OCI-LY7 (cell line): ENCODE results near the gene TNFRSF25. TPM values are rescaled to one million over a fixed set of nuclear protein-coding genes. Genes with fewer than 3 reads are reported as not detected.
"Not testable (repeated sequence)": the region's sequence is repeated elsewhere in the genome, so short reads cannot be mapped to it uniquely, and the experiment has no call there.

ENCODE experiments used
- BruUV-seq: library from RNA; stranded (reverse); fragments of 400-500 nt; replicated peaks from 2 replicates; lab custom pipeline; 2021; lab: Mats Ljungman, UMichigan
- CTCF ChIA-PET: fragments of 300-600 bp; sonication (Branson Sonifier 250); formaldehyde crosslinking; loops from one replicate; lab custom pipeline; 2022; ENCODE audit warnings: antibody characterized with exemption; ENCODE audit not compliant: unreplicated experiment; lab: Charles Lee
- POLR2A ChIA-PET: fragments of 300-600 bp; sonication (Branson Sonifier 250); formaldehyde crosslinking; loops from one replicate; lab custom pipeline; 2022; ENCODE audit warnings: antibody characterized with exemption; lab: Charles Lee
- DNase-seq: peaks from one replicate; pipeline ENCODE4 v3.0.0-alpha.2; 2015; ENCODE audit warnings: low spot score
- H2AFZ ChIP-seq: fragments of 200-600 bp; sonication (generic), shearing (Covaris generic); 2 replicates; pipeline ENCODE4 v1.6.1; 2014; ENCODE audit warnings: mild to moderate bottlenecking, antibody characterized with exemption, low read length, moderate library complexity
- H3K27ac ChIP-seq: fragments of 200-600 bp; sonication (generic); 2 replicates; pipeline ENCODE4 v1.5.1; 2014; ENCODE audit warnings: mixed run types, low read depth, mild to moderate bottlenecking, moderate library complexity, low read length, inconsistent platforms; ENCODE audit not compliant: poor library complexity, severe bottlenecking
- H3K36me3 ChIP-seq: fragments of 200-600 bp; sonication (generic); 2 replicates; pipeline ENCODE4 v1.6.1; 2014; ENCODE audit warnings: mild to moderate bottlenecking, antibody characterized with exemption, low read length, moderate library complexity, mixed read lengths; ENCODE audit not compliant: insufficient read depth
- H3K4me1 ChIP-seq: fragments of 200-600 bp; sonication (generic); 2 replicates; pipeline ENCODE4 v1.5.1; 2014; ENCODE audit warnings: mild to moderate bottlenecking, low read length; ENCODE audit not compliant: insufficient read depth, poor library complexity, severe bottlenecking
- H3K4me2 ChIP-seq: fragments of 200-600 bp; sonication (generic); 2 replicates; pipeline ENCODE4 v1.6.1; 2014; ENCODE audit warnings: mild to moderate bottlenecking, low read length
- H3K4me3 ChIP-seq: fragments of 200-600 bp; sonication (generic); 2 replicates; pipeline ENCODE4 v1.5.1; 2014; ENCODE audit warnings: mild to moderate bottlenecking, low read depth, low read length; ENCODE audit not compliant: poor library complexity, severe bottlenecking
- H3K79me2 ChIP-seq: fragments of 200-600 bp; sonication (generic); 2 replicates; pipeline ENCODE4 v1.6.1; 2016; ENCODE audit warnings: low read depth, mild to moderate bottlenecking, low read length, moderate library complexity, mixed read lengths; ENCODE audit not compliant: insufficient read depth
- H3K9me2 ChIP-seq: fragments of 200-600 bp; sonication (generic); 2 replicates; pipeline ENCODE4 v1.6.1; 2016; ENCODE audit warnings: mild to moderate bottlenecking, low read length, mixed read lengths; ENCODE audit not compliant: insufficient read depth
- H3K9me3 ChIP-seq: fragments of 200-600 bp; sonication (generic); 2 replicates; pipeline ENCODE4 v1.6.1; 2014; ENCODE audit warnings: mild to moderate bottlenecking, mixed run types, low read length, mixed read lengths
- H4K20me1 ChIP-seq: fragments of 200-600 bp; sonication (generic); 2 replicates; pipeline ENCODE4 v1.6.1; 2014; ENCODE audit warnings: mild to moderate bottlenecking, antibody characterized with exemption, low read length, moderate library complexity, mixed read lengths; ENCODE audit not compliant: insufficient read depth
- EZH2phosphoT487 ChIP-seq: fragments of 200-600 bp; sonication (generic); IDR thresholded peaks from 2 replicates; pipeline ENCODE4 v1.6.1; 2018; ENCODE audit warnings: low read depth, borderline replicate concordance, mild to moderate bottlenecking, mixed run types, antibody characterized with exemption, low read length, moderate library complexity, mixed read lengths
- intact Hi-C: fragments of 100-400 bp; cut with micrococcal nuclease; formaldehyde crosslinking; loops from one replicate; pipeline ENCODE4 v1.10.0; 2022; ENCODE audit not compliant: unreplicated experiment
- total RNA-seq, 2 experiments: library from RNA; depleted of rRNA in 1 of 2; stranded (reverse); fragments of >200 nt in 1 of 2; shearing (Covaris generic) in 1 of 2; gene quantifications; 2 replicates each; pipeline ENCODE4 v1.2.3, GENCODE V29; 2014 to 2022
- TF ChIP-seq, protein P1 (sequence below): fragments of 200-600 bp; sonication (generic); conservative IDR thresholded peaks from 2 replicates; pipeline ENCODE4 v1.5.1; 2014; ENCODE audit warnings: mild to moderate bottlenecking, antibody characterized with exemption, low read length, moderate library complexity, mixed read lengths

The TNFRSF25 gene
- total RNA-seq, 2 experiments from 2014 or later = 1.7 to 2.8 TPM

DNA sequence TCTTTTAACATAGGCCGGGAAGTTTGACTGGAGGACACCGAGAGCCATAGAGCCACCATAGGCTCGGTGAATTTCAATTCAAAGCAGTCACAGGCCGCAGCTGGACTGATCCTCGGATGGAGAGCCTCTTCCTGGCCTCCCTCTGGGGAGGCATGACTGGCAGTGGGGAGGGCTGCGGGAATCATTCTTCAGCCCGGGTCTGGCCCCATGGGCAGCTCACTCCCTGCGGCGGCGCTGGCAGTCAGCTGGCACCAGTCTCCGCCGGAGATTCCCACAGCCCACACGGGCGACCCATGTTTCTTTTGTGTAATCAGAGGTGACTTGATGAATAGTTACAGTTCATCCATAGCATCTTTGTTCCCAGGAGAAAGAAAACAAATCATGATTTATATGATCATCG lies 30.8 kb downstream of the TNFRSF25 start:
- Histone ChIP-seq H3K9me2 (no peaks in the 10 kb centered on the region), H3K36me3 (no peaks in the 10 kb centered on the region), H3K4me3 (no peak overlapping the region), H4K20me1 (no peaks in the 10 kb centered on the region), H3K4me2 (no peak overlapping the region), H3K9me3 (no peaks in the 10 kb centered on the region), H2AFZ (no peak overlapping the region), H3K27ac (no peak overlapping the region), H3K79me2 (no peaks in the 10 kb centered on the region), H3K4me1 (no peaks in the 10 kb centered on the region)
- ChIA-PET POLR2A (no interaction called here), CTCF (no interaction called here)
- BruUV-seq = no TSS peak
- no peak for DNase-seq
- intact Hi-C loops = loop anchor here (10.0 kb wide), 1 partner anchor 190 kb away; the partner anchor contains the start of gene HES3
- TF ChIP-seq, protein P1, sequence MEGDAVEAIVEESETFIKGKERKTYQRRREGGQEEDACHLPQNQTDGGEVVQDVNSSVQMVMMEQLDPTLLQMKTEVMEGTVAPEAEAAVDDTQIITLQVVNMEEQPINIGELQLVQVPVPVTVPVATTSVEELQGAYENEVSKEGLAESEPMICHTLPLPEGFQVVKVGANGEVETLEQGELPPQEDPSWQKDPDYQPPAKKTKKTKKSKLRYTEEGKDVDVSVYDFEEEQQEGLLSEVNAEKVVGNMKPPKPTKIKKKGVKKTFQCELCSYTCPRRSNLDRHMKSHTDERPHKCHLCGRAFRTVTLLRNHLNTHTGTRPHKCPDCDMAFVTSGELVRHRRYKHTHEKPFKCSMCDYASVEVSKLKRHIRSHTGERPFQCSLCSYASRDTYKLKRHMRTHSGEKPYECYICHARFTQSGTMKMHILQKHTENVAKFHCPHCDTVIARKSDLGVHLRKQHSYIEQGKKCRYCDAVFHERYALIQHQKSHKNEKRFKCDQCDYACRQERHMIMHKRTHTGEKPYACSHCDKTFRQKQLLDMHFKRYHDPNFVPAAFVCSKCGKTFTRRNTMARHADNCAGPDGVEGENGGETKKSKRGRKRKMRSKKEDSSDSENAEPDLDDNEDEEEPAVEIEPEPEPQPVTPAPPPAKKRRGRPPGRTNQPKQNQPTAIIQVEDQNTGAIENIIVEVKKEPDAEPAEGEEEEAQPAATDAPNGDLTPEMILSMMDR = no peak
- no peak for TF ChIP-seq EZH2phosphoT487

DNA sequence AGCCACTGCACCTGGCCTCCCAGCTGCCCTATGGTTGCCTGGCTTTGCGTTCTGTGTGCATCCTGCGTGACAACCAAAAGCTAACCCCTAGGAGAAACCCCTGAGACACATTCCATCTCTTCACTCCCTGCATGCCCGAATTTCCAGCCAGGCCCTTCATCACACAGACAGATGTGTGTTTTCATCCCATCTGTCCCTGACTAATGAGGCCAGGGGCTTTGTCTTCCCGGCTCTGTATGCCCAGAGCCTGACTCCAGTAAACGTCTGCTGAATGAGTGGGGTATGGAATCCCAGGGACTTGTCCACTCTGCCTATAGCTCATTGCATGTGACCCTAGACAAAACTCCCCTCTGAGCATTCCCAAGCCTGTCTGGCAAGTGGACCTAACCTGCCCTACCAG lies 31.8 kb downstream of the TNFRSF25 start:
- Histone ChIP-seq H3K9me3 (no peaks in the 10 kb centered on the region), H3K79me2 (no peaks in the 10 kb centered on the region), H3K4me3 (no peak overlapping the region), H3K27ac (no peak overlapping the region), H3K4me1 (no peaks in the 10 kb centered on the region), H2AFZ (no peak overlapping the region), H4K20me1 (no peaks in the 10 kb centered on the region), H3K4me2 (no peak overlapping the region), H3K36me3 (no peaks in the 10 kb centered on the region), H3K9me2 (no peaks in the 10 kb centered on the region)
- TF ChIP-seq, protein P1 = no peak
- TF ChIP-seq EZH2phosphoT487 = no peak
- intact Hi-C loops = loop anchor here (10.0 kb wide), 1 partner anchor 189 kb away; the partner anchor contains the start of gene HES3
- POLR2A ChIA-PET = no interaction called here
- BruUV-seq = no TSS peak
- CTCF ChIA-PET = no interaction called here
- DNase-seq = no peak

DNA sequence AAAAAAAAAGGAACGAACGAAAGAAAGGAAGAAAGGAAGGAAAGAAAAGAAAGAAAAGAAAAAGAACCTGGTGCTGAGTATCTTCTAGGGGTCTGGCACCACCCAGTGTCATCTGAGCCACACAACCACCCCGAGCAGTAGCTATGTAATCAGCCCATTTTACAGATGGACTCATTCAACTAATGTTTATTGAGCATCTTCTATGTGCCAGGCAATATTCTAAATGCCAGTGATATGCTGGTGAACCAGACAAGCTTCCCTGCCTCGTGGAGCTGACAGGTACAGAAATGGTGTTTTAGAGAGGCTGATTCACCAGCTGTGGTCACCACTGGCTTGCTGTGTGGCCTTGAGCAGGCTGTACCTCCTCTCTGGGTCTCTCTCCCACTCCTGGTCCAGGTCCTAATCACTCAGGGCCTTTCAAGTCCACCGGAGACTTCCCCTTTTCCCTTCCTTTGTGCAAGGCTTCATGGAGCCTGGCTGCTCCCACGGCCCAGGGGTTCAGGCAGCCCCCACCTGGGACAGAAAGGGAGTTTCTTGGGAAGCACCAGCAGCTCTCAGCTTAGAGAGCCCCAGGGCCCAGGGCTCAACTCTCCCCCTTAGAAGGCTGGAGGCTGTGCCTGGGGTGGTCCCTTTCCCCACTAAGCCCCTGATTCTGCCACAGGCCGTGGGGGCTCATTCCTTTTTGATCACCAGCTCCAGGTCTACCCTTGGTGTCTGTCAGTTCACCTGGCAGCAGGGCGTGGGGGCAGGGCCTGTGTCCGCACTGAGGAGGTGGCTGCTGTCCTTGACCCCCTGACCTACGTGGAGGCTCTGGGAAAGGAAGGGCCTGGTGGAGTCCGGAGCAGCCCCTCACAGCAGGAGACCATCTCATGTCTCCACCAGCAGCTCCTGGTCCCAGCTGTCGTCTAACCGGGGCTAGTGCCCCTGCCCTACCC lies 34.1 kb downstream of the TNFRSF25 start:
- DNase-seq, H3K79me2 ChIP-seq, H3K9me2 ChIP-seq, H3K9me3 ChIP-seq, POLR2A ChIA-PET, H3K36me3 ChIP-seq, H3K27ac ChIP-seq, H2AFZ ChIP-seq, H3K4me1 ChIP-seq, H3K4me2 ChIP-seq, BruUV-seq, H3K4me3 ChIP-seq, CTCF ChIA-PET, H4K20me1 ChIP-seq: not testable (repeated sequence)
- intact Hi-C loops = loop anchor here (10.0 kb wide), 1 partner anchor 187 kb away; the partner anchor contains the start of gene HES3

DNA sequence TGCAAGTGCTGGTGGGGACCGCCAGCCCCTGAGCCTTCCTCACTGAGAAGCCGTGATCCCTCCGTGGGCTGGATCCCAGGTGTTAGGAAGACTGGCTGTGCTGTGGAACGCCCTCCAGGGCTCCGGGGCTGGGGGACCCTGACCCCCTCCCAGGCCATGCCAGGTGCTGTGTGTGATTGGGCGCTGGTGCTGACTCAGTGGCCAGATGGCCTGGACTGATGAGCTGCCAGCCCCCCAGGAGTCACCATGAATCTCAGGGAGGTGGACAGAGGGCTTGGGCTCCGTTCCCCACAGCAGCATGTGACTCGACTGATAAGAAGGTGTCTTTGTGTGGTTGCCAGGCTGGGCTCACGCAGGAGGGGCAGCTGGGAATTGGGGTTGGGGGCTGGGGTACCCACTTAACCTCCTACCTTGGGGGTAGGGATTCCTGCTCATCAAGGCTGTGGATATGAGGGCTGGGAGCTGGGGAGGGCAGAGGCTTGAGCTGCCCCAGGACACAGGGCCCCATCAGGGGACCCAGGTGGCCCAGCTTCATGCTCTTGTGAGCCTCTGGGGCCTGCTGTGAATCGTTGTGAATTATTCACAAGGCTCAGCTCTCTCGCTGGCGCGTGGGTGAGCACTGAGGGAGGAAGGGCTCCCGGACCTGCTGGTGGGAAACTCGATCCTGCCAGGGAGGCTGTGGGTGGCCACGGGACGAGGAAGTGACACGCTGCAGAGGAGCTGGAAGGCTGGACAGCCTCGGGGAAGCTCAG lies 36.1 kb downstream of the TNFRSF25 start:
- H3K4me2 ChIP-seq, H3K4me1 ChIP-seq, H2AFZ ChIP-seq, H3K9me3 ChIP-seq, CTCF ChIA-PET, H4K20me1 ChIP-seq, H3K9me2 ChIP-seq, H3K79me2 ChIP-seq, H3K36me3 ChIP-seq, H3K4me3 ChIP-seq, BruUV-seq, DNase-seq, POLR2A ChIA-PET, H3K27ac ChIP-seq: not testable (repeated sequence)
- intact Hi-C loops = loop anchor here (10.0 kb wide), 1 partner anchor 185 kb away; the partner anchor contains the start of gene HES3
